HG02610 (cell line): ENCODE data around the gene PTK7.
"Not testable (repeated sequence)": the region's sequence is repeated elsewhere in the genome, so short reads cannot be mapped to it uniquely, and the experiment has no call there.

Source experiments
- ATAC-seq: cut with Tn5 transposase; IDR thresholded peaks from one replicate; pipeline ENCODE4 v1.9.1; 2021; ENCODE audit warnings: mild to moderate bottlenecking, moderate library complexity; ENCODE audit not compliant: unreplicated experiment

The PTK7 gene

GRCh38 chr6:43053545-43054205 is 22.4 kb upstream of the PTK7 start, which contains the start of gene CUL7:
Gene CUL7, minus strand, starts transcription at chr6:43053851. Its CDS starts 1,063 bp downstream, at chr6:43052788.
- ATAC-seq: peak; percentile 90

- no peak for ATAC-seq
These were observed 21.7 kb upstream of the PTK7 start for GRCh38 chr6:43054206-43054943.

- no peak for ATAC-seq
These were observed 20.1 kb upstream of the PTK7 start for GRCh38 chr6:43055966-43056365.

- no peak for ATAC-seq
These were observed 17.6 kb upstream of the PTK7 start for GRCh38 chr6:43058531-43058930.

GRCh38 chr6:43059168-43060033 is 16.7 kb upstream of the PTK7 start, which contains the start of the genes KLC4 and MRPL2:
Gene KLC4, plus strand, starts transcription at chr6:43059631. Its CDS starts 1,705 bp downstream, at chr6:43061336.
Gene MRPL2, minus strand, starts transcription at chr6:43059434. Its CDS starts 53 bp downstream, at chr6:43059381.
- ATAC-seq: peak; percentile 85

- ATAC-seq: no peak
These were observed 15.9 kb upstream of the PTK7 start for GRCh38 chr6:43060034-43060754.

- ATAC-seq: no peak
These were observed 15.1 kb upstream of the PTK7 start for GRCh38 chr6:43060755-43061633.

GRCh38 chr6:43061861-43062260 is 14.3 kb upstream of the PTK7 start:
- no peak for ATAC-seq

GRCh38 chr6:43062818-43063217 is 13.3 kb upstream of the PTK7 start:
- ATAC-seq: no peak

- ATAC-seq: no peak
These were observed 6.0 kb upstream of the PTK7 start for GRCh38 chr6:43070028-43070632.

- ATAC-seq: no peak
These were observed 1.1 kb upstream of the PTK7 start for GRCh38 chr6:43074847-43075669.

- ATAC-seq: no peak
These were observed 584 bp downstream of the PTK7 start for GRCh38 chr6:43076464-43077332.

- no peak for ATAC-seq
These were observed 1.3 kb downstream of the PTK7 start for GRCh38 chr6:43077333-43077809.

GRCh38 chr6:43077981-43078511 is 1.9 kb downstream of the PTK7 start:
- ATAC-seq: no peak

- ATAC-seq: no peak
These were observed 2.6 kb downstream of the PTK7 start for GRCh38 chr6:43078691-43079090.

GRCh38 chr6:43081043-43081442 is 4.9 kb downstream of the PTK7 start:
- no peak for ATAC-seq

GRCh38 chr6:43081922-43082321 is 5.8 kb downstream of the PTK7 start:
- not testable (repeated sequence) for ATAC-seq
